Chondrocyte (in vitro differentiated cells): ENCODE measurements around the gene CSNK1G2. TPM values are rescaled to one million over a fixed set of nuclear protein-coding genes. Genes with fewer than 3 reads are reported as not detected.
A peak's percentile ranks its signal among the peaks of the same experiment; 100 is the strongest.

Source experiments
- DNase-seq: peaks from one replicate; pipeline ENCODE4 v3.0.0; 2021; ENCODE audit warnings: mixed read lengths, low spot score
- H3K27ac Mint-ChIP-seq: one replicate; pipeline ENCODE4 v1.8.0; 2021; ENCODE audit warnings: mild to moderate bottlenecking, moderate library complexity, mixed read lengths; ENCODE audit not compliant: unreplicated experiment
- H3K27me3 Mint-ChIP-seq: 2 replicates; pipeline ENCODE4 v1.8.0; 2021; ENCODE audit warnings: low read depth, mixed read lengths
- H3K36me3 Mint-ChIP-seq: 2 replicates; pipeline ENCODE4 v1.8.0; 2021; ENCODE audit warnings: low read depth, mixed read lengths
- H3K4me1 Mint-ChIP-seq: 2 replicates; pipeline ENCODE4 v1.8.0; 2021; ENCODE audit warnings: low read depth, mild to moderate bottlenecking, mixed read lengths
- H3K4me3 Mint-ChIP-seq: one replicate; pipeline ENCODE4 v1.8.0; 2021; ENCODE audit warnings: mild to moderate bottlenecking, moderate library complexity, mixed read lengths; ENCODE audit not compliant: unreplicated experiment
- H3K9me3 Mint-ChIP-seq: 2 replicates; pipeline ENCODE4 v1.8.0; 2021; ENCODE audit warnings: low read depth, mixed read lengths
- long read RNA-seq: library from polyadenylated mRNA; stranded (forward); transcript quantifications from one replicate; pipeline ENCODE4 v2.0.0, GENCODE V29; 2021
- total RNA-seq: library from RNA; stranded (reverse); gene quantifications from 3 replicates; pipeline ENCODE4 v1.2.1, GENCODE V29; 2021
- TF ChIP-seq, protein P1 (sequence below): fragments of 200-600 bp; sonication (generic); IDR thresholded peaks from 2 replicates; pipeline ENCODE4 v1.5.0; 2021; ENCODE audit warnings: antibody characterized with exemption, mild to moderate bottlenecking, moderate library complexity

Gene CSNK1G2
- total RNA-seq, result 57.4 to 74.9 TPM (median 58.9 TPM) in 3 replicates
- long read RNA-seq, transcript CSNK1G2-201 (12 exons, 2,918 nt), result major isoform, 151 of 193 reads
- long read RNA-seq, partial matches to known transcripts, result 8 of 193 reads
- long read RNA-seq, other reads (novel, unspliced or antisense), result 34 of 193 reads

GRCh38 chr19:1941146-1942077, at the start of gene CSNK1G2:
Gene CSNK1G2, plus strand, starts transcription at chr19:1941172. Its CDS starts 28,601 bp downstream, at chr19:1969773.
- no peaks in the 10 kb centered on the region for H3K36me3 Mint-ChIP-seq
- peaks cover 31% of the 10 kb centered on the region for H3K4me1 Mint-ChIP-seq
- peak within 1 kb of the TSS; percentile 98 for H3K27ac Mint-ChIP-seq
- TF ChIP-seq, protein P1, sequence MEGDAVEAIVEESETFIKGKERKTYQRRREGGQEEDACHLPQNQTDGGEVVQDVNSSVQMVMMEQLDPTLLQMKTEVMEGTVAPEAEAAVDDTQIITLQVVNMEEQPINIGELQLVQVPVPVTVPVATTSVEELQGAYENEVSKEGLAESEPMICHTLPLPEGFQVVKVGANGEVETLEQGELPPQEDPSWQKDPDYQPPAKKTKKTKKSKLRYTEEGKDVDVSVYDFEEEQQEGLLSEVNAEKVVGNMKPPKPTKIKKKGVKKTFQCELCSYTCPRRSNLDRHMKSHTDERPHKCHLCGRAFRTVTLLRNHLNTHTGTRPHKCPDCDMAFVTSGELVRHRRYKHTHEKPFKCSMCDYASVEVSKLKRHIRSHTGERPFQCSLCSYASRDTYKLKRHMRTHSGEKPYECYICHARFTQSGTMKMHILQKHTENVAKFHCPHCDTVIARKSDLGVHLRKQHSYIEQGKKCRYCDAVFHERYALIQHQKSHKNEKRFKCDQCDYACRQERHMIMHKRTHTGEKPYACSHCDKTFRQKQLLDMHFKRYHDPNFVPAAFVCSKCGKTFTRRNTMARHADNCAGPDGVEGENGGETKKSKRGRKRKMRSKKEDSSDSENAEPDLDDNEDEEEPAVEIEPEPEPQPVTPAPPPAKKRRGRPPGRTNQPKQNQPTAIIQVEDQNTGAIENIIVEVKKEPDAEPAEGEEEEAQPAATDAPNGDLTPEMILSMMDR, result no peak
- no peaks in the 10 kb centered on the region for H3K27me3 Mint-ChIP-seq
- H3K4me3 Mint-ChIP-seq, result peak within 1 kb of the TSS; percentile 86
- H3K9me3 Mint-ChIP-seq, result no peaks in the 10 kb centered on the region
- no peak for DNase-seq

DNA sequence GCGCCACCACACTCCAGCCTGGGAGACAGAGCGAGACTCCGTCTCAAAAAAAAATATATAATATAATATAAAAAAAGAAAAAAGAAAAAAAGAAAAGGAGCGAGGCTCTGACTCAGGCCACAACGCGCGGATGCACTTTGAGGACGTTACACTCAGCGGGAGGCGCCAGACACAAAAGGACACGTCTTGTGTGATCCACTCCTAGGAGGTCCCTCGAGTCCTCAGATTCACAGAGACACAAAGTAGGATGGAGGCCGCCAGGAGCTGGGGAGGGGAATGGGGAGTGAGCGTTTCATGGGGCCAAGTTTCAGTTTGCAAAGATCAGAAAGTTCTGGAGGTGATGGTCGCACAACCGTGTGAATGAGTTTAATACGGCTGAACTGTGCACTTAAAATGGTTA, 47.2 kb upstream of the CSNK1G2 start:
- H3K9me3 Mint-ChIP-seq, result no peaks in the 10 kb centered on the region
- H3K4me1 Mint-ChIP-seq, result peaks cover 6% of the 10 kb centered on the region
- H3K36me3 Mint-ChIP-seq, result no peaks in the 10 kb centered on the region
- TF ChIP-seq, protein P1, result no peak
- DNase-seq, result no peak
- no peaks in the 10 kb centered on the region for H3K27me3 Mint-ChIP-seq
- H3K4me3 Mint-ChIP-seq, result no peak overlapping the region
- H3K27ac Mint-ChIP-seq, result no peak overlapping the region

DNA sequence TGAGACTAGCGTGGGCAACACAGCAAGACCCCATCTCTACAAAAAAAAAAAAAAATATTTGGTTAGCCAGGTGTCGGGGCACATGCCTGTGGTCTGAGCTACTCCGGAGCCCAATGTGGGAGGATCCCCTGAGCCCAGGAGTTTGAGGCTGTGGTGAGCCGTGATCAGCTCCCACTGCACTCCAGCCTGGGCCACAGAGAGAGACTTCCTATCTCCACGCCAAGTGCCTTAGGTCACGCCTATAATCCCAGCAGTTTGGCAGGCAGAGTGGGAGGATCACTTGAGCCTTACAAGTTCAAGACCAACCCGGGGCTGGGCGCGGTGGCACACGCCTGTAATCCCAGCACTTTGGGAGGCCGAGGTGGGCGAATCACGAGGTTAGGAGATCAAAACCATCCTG, 44.5 kb upstream of the CSNK1G2 start:
- Mint-ChIP-seq H3K27me3 (no peaks in the 10 kb centered on the region), H3K36me3 (no peaks in the 10 kb centered on the region), H3K27ac (no peak overlapping the region), H3K9me3 (no peaks in the 10 kb centered on the region), H3K4me3 (no peak overlapping the region), H3K4me1 (peaks cover 6% of the 10 kb centered on the region)
- TF ChIP-seq, protein P1, result no peak
- no peak for DNase-seq

GRCh38 chr19:1901940-1902404, 39.0 kb upstream of the CSNK1G2 start:
- Mint-ChIP-seq H3K4me3 (no peak overlapping the region), H3K4me1 (peaks cover 29% of the 10 kb centered on the region), H3K27ac (no peak overlapping the region), H3K9me3 (no peaks in the 10 kb centered on the region), H3K27me3 (no peaks in the 10 kb centered on the region), H3K36me3 (no peaks in the 10 kb centered on the region)
- TF ChIP-seq, protein P1, result no peak
- DNase-seq, result no peak

- Mint-ChIP-seq H3K4me3 (no peak overlapping the region), H3K27me3 (no peaks in the 10 kb centered on the region), H3K4me1 (peaks cover 23% of the 10 kb centered on the region), H3K9me3 (no peaks in the 10 kb centered on the region), H3K27ac (peak overlapping the region; percentile 77), H3K36me3 (no peaks in the 10 kb centered on the region)
- TF ChIP-seq, protein P1, result no peak
- DNase-seq, result no peak
These were observed 38.0 kb upstream of the CSNK1G2 start for GRCh38 chr19:1902923-1903322.
